ENCODE measurements around the gene ROBO1.

DNA sequence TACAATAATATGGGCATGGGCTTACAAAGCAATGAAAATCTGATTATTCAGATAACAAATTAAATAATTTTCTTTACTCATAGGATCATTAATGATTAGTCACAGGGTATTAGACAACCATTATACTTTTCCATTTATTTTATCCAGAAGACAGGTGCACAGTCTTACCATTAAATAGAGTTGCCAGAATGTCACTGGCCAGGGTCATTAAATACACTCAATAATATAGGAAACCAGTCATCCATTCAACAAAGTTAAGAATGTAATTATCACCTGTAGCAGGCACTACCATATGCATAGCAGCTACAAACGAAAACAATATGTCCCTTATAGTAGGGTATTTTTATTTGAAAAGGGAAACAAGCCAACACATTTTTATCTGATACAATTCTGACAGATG lies 16.1 kb downstream of the ROBO1 start:
- TF ChIP-seq, protein P1, sequence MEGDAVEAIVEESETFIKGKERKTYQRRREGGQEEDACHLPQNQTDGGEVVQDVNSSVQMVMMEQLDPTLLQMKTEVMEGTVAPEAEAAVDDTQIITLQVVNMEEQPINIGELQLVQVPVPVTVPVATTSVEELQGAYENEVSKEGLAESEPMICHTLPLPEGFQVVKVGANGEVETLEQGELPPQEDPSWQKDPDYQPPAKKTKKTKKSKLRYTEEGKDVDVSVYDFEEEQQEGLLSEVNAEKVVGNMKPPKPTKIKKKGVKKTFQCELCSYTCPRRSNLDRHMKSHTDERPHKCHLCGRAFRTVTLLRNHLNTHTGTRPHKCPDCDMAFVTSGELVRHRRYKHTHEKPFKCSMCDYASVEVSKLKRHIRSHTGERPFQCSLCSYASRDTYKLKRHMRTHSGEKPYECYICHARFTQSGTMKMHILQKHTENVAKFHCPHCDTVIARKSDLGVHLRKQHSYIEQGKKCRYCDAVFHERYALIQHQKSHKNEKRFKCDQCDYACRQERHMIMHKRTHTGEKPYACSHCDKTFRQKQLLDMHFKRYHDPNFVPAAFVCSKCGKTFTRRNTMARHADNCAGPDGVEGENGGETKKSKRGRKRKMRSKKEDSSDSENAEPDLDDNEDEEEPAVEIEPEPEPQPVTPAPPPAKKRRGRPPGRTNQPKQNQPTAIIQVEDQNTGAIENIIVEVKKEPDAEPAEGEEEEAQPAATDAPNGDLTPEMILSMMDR (IDR thresholded peaks at IDR 0.05; ENCODE audit: low read depth, low read length, missing input control), result no peak
- TF ChIP-seq EGR1 (IDR thresholded peaks at IDR 0.05; ENCODE audit: low read depth in 2 of 2) (no peak), SP1 (IDR thresholded peaks at IDR 0.05) (no peak), TAF1 (conservative IDR thresholded peaks at IDR 0.05) (no peak), RAD21 (IDR thresholded peaks at IDR 0.05) (no peak), YY1 (IDR thresholded peaks at IDR 0.05) (no peak), FOXA1 (IDR thresholded peaks at IDR 0.05) (no peak)
- TF ChIP-seq, protein P2, sequence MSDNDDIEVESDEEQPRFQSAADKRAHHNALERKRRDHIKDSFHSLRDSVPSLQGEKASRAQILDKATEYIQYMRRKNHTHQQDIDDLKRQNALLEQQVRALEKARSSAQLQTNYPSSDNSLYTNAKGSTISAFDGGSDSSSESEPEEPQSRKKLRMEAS (IDR thresholded peaks at IDR 0.05), result no peak
- TF ChIP-seq, protein P3, sequence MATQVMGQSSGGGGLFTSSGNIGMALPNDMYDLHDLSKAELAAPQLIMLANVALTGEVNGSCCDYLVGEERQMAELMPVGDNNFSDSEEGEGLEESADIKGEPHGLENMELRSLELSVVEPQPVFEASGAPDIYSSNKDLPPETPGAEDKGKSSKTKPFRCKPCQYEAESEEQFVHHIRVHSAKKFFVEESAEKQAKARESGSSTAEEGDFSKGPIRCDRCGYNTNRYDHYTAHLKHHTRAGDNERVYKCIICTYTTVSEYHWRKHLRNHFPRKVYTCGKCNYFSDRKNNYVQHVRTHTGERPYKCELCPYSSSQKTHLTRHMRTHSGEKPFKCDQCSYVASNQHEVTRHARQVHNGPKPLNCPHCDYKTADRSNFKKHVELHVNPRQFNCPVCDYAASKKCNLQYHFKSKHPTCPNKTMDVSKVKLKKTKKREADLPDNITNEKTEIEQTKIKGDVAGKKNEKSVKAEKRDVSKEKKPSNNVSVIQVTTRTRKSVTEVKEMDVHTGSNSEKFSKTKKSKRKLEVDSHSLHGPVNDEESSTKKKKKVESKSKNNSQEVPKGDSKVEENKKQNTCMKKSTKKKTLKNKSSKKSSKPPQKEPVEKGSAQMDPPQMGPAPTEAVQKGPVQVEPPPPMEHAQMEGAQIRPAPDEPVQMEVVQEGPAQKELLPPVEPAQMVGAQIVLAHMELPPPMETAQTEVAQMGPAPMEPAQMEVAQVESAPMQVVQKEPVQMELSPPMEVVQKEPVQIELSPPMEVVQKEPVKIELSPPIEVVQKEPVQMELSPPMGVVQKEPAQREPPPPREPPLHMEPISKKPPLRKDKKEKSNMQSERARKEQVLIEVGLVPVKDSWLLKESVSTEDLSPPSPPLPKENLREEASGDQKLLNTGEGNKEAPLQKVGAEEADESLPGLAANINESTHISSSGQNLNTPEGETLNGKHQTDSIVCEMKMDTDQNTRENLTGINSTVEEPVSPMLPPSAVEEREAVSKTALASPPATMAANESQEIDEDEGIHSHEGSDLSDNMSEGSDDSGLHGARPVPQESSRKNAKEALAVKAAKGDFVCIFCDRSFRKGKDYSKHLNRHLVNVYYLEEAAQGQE (IDR thresholded peaks at IDR 0.05), result no peak
- TF ChIP-seq, protein P4, sequence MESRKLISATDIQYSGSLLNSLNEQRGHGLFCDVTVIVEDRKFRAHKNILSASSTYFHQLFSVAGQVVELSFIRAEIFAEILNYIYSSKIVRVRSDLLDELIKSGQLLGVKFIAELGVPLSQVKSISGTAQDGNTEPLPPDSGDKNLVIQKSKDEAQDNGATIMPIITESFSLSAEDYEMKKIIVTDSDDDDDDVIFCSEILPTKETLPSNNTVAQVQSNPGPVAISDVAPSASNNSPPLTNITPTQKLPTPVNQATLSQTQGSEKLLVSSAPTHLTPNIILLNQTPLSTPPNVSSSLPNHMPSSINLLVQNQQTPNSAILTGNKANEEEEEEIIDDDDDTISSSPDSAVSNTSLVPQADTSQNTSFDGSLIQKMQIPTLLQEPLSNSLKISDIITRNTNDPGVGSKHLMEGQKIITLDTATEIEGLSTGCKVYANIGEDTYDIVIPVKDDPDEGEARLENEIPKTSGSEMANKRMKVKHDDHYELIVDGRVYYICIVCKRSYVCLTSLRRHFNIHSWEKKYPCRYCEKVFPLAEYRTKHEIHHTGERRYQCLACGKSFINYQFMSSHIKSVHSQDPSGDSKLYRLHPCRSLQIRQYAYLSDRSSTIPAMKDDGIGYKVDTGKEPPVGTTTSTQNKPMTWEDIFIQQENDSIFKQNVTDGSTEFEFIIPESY (IDR thresholded peaks at IDR 0.05), result no peak
